T-helper 9 cell (primary cell): ENCODE measurements around the gene HBD.

Experiments used
- DNase-seq: peaks from one replicate; pipeline ENCODE4 v3.0.0-alpha.2; 2020

Gene HBD

DNA sequence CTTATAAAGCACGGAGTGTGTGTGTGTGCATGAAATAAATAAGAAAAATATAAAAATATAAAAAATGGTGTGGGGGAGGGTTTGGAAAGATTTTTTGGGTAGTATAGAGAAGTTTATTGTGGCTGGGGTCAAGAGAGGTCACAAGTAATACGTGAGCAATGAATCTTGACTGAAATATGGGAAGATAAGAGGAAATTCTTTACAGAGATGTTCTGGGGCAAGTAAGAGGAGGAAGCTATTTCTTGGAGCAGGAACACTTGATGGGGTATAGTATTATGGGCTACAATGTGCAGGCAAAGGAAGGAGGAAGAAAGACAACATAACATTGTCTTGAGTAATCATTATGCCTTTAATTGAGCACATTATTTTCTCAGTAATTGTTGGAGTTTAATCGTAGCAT, 2.1 kb downstream of the HBD start:
- DNase-seq = no peak

GRCh38 chr11:5231111-5231510, 3.2 kb downstream of the HBD start:
- no peak for DNase-seq

DNA sequence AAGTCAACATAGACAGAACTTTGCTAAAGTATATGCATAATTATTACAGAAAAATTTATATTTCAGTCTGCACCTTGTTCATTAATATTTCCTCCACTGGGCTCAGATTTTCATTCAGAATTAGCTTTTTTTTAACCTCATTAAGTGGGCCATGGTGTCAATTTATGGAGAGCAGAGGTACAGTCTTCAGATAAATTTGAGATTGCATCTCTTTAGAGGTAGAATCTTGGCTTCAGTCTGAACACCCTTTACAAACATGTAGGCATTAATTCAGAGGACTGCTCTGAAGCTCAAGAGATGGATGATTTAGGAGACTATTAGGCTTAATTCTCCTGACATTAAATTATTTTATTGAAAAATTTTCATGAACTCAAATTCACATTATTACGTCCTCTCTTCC, 4.0 kb downstream of the HBD start:
- no peak for DNase-seq

- no peak for DNase-seq
These were observed 4.5 kb downstream of the HBD start for GRCh38 chr11:5229796-5230195.

DNA sequence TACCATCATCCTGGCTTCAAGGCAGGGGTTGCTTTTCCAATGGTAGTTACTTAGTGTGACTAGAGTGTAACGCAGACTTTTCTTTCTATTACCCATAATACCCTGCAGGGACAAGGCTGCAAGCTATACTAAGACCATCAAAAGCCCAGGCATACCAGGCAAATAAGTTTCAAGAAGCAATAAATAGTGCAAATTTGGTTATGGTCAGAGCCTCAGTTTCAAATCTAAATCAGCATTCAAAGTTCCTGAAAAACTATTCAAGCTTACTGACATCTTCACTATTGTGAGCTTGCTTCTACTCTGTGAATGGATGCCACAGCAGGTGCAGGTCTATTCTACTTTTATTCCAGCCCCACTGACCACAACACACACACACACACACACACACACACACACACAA, 4.9 kb downstream of the HBD start:
- DNase-seq = no peak

GRCh38 chr11:5228124-5228523, 6.2 kb downstream of the HBD start:
- no peak for DNase-seq

GRCh38 chr11:5227681-5228080, 6.6 kb downstream of the HBD start:
- no peak for DNase-seq

GRCh38 chr11:5226732-5227310, 7.5 kb downstream of the HBD start, which contains the start of gene HBB:
Gene HBB, minus strand, starts transcription at chr11:5227071. Its CDS starts 50 bp downstream, at chr11:5227021.
- no peak for DNase-seq

DNA sequence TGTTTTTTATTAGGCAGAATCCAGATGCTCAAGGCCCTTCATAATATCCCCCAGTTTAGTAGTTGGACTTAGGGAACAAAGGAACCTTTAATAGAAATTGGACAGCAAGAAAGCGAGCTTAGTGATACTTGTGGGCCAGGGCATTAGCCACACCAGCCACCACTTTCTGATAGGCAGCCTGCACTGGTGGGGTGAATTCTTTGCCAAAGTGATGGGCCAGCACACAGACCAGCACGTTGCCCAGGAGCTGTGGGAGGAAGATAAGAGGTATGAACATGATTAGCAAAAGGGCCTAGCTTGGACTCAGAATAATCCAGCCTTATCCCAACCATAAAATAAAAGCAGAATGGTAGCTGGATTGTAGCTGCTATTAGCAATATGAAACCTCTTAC, 8.8 kb downstream of the HBD start:
- DNase-seq = no peak

DNA sequence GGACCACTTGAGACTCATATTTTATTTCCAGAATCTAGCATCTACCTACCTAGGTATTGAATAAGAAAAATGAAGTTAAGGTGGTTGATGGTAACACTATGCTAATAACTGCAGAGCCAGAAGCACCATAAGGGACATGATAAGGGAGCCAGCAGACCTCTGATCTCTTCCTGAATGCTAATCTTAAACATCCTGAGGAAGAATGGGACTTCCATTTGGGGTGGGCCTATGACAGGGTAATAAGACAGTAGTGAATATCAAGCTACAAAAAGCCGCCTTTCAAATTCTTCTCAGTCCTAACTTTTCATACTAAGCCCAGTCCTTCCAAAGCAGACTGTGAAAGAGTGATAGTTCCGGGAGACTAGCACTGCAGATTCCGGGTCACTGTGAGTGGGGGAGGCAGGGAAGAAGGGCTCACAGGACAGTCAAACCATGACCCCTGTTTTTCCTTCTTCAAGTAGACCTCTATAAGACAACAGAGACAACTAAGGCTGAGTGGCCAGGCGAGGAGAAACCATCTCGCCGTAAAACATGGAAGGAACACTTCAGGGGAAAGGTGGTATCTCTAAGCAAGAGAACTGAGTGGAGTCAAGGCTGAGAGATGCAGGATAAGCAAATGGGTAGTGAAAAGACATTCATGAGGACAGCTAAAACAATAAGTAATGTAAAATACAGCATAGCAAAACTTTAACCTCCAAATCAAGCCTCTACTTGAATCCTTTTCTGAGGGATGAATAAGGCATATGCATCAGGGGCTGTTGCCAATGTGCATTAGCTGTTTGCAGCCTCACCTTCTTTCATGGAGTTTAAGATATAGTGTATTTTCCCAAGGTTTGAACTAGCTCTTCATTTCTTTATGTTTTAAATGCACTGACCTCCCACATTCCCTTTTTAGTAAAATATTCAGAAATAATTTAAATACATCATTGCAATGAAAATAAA, 9.5 kb downstream of the HBD start:
- DNase-seq = no peak

DNA sequence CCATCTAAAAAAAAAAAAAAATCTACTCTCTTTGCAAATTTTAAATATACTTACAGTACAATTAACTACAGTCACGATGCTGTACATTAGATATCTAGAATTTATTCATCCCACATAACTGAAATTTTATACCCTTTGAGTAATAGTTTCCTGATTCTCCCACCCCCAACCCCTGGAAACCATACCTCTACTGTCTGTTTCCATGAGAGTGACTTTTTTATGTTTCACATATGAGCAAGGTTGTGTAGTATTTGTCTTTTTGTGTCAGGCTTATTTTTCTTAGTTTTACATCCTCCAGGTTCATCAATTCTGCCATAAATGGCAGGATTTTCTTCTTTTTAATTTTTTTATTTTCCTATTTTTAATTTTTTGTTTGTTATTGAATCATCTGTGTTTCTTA, 10.6 kb downstream of the HBD start:
- no peak for DNase-seq

- DNase-seq = no peak
These were observed 11.1 kb downstream of the HBD start for GRCh38 chr11:5223146-5223545.

DNA sequence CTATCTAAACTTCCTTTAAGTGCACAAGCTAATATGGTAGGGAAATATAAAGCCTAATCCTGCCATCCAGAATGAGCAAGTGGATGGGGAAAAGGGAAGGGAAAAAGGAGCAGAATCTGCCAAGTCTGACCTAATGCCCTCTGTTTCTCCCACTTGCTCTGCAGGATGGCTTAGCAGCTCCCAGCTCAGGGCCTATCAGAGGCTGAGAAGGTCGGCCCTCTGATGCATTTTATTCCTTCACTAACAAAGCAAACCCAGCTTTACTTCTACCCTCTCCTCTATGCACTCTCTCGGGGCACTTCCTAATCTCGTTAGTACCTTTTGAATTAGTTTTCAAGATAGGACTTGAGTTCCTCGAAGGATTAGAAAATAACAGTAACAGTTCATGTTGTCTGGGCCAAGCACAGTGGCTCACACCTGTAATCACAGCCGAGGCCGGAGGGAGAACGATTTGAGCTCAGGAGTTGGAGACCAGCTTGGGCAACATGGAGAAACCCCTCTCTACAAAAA, 23.9 kb downstream of the HBD start:
- DNase-seq = no peak

- no peak for DNase-seq
These were observed 29.5 kb downstream of the HBD start for GRCh38 chr11:5204787-5205186.

DNA sequence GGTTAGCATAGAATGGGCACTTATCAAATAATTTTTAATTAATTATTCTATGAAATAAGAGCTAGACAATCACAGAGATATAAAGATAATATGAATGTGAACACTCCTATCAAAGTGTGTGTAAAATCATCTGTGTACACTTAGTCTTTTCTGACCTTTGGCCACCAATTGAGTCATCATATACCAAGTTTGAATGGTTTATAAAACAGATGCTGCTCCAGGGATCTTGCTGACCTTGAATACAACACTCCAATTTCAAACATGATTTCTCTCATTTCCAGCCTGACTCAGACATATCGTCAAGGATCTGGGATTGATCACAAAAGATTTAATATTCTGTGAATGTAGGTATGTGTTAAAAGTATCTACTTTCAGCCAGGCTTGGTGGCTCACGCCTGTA, 30.9 kb downstream of the HBD start:
- no peak for DNase-seq

DNA sequence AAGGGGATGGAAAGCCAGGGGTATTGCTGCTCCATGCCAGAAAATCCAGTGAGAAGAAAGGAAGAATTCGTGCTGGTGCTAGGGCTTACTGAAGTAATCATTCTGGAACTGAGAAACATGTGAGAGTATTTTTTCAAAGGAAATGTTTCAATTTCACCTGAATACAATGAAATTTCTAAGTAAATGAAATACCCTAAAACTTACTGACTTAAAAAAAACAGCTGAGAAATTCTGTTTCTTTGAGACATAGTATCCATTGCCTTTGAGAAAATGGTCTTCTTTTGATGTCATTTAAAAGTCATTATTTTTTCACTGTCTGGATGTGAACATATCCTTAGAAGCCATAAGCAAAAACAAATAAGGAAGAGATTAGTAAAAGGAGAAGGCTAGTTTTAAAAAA, 33.7 kb downstream of the HBD start, which contains the start of gene OR51V1:
Gene OR51V1 (minus strand): TSS at position 101 of the 400 bp plus-strand sequence. CDS start 0 bp downstream, at position 101.
- DNase-seq = no peak

GRCh38 chr11:5198285-5198684, 36.0 kb downstream of the HBD start:
- DNase-seq = no peak

DNA sequence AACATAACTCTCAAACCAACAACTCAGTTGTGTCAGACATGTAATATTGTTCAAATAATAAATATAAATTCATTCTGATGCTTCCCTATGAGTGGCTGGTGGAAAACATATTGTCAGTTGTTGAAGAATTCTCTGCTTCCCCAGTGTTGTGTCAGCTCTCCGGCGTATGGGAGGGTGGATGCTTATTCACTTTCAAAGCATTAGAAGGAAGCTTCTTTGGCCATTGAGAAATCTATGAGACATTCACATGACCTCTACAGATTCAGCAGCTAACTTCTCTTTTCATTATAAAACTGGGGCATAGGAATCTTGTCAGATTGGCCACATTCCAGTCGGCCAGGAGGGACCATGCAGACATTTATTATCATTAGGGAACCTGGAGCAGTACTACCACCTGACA, 36.7 kb downstream of the HBD start:
- no peak for DNase-seq

DNA sequence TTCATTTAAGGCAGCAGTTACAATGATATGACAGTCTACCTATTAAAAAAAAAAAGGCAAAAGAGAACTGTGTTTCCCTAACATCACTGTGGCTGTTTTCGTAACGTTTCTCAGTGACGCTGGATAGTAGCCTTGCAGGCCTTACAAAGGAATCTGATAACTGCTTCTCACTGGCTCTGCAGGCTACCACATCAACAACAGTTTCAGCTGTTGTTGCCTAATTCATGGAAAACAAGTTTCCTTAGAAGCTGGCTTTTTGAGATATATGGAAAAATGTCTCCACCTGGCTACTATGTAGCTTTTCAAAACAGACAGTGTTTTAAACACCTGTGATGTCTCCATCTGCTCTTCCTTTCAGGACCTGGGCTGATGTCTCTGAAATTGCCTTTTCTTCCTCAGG, 37.6 kb downstream of the HBD start:
- no peak for DNase-seq

- no peak for DNase-seq
These were observed 38.2 kb downstream of the HBD start for GRCh38 chr11:5196067-5196466.

- no peak for DNase-seq
These were observed 41.5 kb downstream of the HBD start for GRCh38 chr11:5192738-5193137.

- DNase-seq = no peak
These were observed 46.1 kb downstream of the HBD start for GRCh38 chr11:5188201-5188600.
